GM18526 (cell line): ENCODE results near the gene MCU.

Experiments
- POLR2A ChIP-seq: IDR thresholded peaks from 3 replicates; pipeline ENCODE4 v1.6.1; 2011; ENCODE audit not compliant: insufficient read length; ENCODE audit errors: extremely low read depth

Gene MCU

DNA sequence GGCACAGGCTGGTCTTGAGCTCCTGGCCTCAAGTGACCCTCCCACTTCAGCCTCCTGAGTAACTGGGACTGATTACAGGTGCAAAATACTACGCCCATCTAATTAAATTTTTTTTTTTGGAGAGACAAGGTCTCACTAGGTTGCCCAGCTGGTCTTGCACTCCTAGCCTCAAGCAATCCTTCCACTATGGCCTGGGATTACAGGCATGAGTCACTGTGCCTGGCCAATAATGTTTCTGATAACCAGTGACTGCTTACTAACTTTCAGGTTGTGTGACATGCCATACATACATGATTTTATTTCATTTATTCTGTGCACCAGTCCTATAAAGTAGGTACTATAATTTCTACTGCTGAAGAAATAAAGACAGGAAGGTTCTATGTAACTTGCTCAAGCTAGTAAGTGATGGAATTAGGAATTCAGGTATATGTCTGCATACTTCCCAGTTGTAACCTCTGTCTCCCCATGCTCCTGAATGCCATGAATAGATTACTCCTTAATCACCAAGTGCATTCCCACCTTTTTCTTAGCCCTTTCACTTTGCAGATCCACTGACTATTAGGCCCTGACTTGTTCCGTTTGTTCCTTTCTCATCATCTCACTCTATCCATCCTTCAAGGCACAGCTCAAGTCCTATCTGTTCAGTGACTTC, 28.1 kb downstream of the MCU start:
- TF ChIP-seq POLR2A, result no peak

DNA sequence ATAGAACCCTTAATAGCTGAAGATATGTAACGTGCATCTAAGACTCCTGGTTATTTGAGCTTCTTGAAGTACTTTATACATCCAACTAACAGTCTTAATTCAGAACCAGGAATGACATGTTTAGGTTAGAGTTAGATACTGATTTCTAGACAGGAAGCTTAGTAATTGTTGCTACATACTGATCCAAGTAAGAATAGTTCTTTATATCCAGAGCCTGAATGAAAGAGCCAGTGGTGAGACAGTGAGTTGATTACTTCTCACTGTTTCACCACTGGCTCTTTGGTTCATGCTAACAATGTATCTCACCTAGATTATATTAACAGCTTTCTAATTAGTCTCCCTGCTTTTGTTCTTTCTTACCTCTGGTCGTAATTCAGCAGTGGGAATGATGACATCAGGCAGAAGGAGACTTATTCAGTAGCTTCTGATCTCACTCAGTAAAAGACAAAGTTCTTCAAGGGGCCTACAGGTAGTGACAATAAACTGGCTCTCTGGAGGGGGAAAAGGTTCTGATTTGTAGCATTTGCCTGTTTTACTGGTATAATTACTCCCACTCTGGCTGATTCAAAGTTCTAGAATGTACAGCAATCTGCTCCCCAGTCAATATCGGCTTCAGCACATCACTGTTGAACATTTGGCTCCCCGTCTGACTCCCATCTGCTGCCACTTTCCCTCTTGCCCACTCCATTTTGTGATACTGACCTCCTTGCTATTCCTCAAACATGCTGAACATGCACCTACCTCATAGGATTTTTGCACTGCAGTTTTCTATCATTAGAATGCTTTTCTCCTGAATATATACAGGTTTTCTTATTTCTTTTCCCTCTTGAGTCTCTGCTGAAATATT, 29.1 kb downstream of the MCU start:
- no peak for TF ChIP-seq POLR2A

DNA sequence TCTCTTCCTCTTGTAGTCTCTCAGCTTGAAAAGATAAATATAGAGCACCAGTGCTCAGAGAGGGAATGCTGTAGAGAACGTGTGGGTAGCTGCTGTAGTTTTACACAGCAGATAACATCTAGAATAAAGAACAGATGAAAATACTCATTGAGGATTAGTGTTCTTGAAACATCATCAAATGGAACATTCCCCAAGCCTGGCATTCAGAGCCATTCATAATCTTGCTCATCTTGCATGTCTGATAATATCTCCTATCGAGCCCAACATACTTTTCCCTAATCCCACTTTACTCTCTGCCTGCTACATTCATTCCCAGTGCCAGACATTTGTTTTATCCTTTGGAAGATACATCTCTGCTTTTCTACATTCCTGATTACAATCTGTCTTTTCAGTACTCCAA, 35.2 kb downstream of the MCU start:
- no peak for TF ChIP-seq POLR2A

DNA sequence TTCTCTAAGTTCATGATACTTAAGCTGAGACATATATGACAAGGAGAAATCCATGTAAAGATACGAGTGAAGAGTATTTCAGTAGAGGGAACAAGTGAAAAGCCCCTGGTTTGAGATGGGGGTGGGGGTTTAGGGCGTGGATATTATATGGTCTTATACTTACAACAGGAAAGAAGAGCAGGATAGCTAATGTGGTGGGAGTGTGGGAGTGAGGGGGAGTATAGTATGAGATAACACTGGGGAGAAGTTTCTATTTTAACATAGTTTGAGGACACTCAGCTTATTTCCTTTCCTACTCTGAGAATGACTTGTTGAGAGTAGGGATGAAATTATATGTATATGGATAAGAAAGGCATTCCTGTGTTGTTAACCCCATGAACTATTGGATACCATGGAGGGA, 36.5 kb downstream of the MCU start:
- TF ChIP-seq POLR2A, result no peak

DNA sequence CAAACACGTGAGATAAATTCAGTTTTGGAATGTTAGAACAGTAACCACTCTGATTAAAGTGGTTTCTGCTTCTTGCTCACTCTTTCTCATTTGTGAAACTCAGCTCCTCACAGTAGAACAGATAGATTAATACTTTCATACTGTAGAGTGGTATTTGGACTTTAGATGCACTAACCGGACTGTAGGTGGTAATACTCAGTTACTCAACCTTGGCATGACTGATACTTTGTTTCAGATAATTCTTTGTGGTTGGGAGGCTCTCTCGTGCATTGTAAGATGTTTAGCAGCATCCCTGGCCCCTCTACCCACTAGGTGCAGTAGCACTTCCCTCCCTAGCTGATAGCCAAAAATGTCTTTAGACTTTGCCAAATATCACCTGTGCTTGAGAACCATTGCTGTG, 37.6 kb downstream of the MCU start:
- no peak for TF ChIP-seq POLR2A

DNA sequence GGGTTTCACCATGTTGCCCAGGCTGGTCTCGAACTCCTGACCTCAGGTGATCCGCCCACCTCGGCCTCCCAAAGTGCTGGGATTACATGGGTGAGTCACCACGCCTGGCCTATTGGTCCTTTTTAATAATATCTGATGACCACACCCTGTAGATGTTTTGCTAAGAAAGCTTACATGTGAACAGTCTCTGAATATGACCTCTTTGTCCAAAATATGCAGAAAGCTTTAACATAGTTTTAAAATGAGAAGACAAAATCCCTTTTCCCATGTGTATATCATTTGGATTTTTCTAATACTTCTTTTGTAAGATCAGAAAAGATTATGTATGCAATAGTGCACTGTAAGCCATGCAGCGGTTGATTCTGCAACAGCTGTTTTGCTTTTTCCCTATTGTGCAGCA, 38.5 kb downstream of the MCU start:
- no peak for TF ChIP-seq POLR2A

DNA sequence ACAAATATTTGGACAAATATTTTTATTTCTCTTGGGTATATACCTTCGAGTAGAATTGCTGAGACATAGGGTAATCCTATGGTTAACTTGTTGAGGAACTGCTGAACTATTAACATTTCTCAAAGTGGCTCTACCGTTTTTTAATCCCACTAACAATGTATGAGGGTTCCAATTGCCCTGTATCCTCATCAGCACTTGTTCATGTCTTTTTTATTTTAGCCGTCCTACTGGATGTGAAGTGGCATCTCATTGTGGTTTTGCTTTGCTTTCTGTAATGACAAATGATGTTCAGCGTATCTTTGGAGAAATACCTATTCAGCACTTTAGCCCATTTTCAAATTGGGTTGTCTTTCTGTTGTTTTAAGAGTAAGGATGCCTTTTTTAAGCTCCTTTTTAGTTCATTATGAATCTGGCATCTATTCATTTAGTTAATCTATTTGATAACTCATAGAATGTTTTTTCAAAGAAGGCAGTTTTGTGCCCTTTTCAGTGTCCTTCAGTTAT, 40.0 kb downstream of the MCU start:
- TF ChIP-seq POLR2A, result no peak

DNA sequence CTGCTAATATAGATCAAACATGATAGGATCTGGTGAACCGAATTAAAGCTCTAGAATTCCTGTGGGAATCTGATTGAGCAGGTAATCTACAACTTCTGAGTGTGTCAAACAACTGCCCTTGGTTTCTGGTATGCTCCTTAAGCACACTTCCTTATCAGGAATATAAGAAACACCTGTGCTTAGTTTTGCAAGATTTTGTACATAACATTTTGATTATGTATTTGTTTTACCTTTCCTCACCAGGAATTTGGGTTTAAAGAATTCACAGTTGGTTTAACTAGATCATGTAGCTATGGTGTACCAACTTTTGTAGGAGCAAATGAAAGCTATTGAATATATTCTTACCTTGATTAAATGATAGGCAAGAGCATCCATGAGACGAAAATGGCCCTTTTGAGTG, 40.6 kb downstream of the MCU start:
- no peak for TF ChIP-seq POLR2A

DNA sequence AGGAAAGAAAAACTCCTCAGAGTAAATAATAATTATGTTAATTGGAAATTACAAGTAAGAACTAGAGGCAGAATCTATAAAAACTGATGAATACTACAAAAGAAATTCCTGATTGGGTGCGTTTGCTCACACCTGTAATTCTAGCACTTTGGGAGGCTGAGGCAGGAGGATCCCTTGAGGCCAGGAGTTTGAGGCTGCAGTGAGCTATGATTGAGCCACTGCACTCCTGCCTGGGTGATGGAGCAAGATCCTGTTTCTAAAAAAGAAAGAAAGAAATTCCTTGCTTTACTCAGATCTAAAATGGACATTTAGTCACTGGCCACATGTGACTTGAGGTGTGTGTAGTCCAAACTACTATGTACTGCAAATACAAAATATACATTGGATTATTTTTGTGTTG, 42.0 kb downstream of the MCU start:
- TF ChIP-seq POLR2A, result no peak

DNA sequence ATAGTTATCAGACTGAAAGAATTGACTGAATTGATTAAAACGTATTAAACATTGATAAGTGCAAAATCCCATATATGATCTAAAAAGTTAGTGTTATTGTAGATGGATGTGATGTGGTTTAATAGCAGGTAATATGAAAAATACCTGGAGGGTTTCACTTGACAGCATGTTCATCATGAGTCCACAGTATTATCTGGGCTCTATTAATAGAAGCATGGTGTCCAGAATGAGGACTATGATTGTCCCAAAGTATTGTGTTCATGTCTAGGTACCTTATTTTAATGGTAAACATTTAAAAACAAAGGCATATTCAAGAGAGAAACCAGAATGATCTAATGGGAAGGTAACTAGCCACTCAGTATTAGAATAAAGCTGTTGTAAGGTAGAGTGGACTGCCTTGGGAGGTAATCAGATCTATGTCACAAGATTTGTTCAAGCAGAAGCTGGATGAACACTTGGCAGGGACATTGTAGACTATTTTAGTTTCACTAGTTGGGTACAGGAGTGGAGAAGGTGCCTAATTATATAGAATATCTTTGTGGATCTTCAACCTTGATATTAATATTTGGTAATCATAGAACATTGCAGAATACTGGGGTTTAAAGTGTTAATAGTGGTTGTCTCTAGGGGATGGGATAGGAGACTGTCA, 43.5 kb downstream of the MCU start:
- no peak for TF ChIP-seq POLR2A

DNA sequence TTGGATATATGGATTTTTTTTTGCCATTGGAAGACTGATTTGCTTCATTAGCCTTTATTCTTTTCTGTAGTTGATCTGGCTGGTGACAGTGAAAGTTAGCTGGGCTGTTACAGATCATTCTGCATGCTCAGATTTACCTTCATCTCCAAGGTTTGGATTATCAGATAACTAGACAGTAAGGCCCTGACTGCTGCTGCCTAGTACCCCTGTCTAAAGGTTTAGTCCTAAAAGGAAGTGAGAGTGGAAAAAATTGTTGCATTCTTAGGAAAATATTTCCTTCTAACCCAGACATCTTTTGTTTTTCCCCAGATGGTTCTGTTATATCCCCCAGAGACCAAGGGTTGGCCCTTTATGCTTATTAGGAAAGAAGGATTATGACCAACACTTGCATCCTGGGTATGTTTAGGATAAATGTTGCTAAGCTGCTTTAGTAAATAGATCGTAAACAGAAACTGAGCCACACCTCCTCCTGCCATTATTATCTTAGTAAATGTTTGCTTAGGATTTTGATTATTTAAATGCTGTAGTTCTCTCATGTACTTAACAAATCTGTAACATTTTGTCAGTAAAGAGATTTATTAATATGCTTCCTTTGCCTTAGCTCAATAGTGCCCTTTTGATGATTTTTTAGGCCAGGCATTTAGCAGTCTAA, 44.4 kb downstream of the MCU start:
- no peak for TF ChIP-seq POLR2A

DNA sequence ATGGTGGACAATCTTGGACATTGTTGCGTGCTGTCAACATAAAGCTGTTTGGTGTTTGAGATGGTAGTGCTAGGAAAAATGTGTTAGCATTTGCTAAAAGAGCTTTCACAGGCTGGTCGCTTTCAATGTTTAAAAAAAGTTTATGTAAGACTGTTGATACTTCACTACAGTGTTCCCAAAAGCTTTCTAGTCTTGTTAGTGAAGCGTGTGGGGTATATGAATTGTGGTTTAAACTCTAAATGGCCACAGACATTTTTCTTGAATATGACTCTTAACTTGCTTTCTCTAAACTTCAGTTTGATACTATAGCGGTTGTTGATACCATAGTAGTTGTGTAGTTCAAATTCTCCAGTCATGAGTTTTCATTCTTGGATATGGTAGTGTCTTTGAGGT, 44.9 kb downstream of the MCU start:
- TF ChIP-seq POLR2A, result no peak

DNA sequence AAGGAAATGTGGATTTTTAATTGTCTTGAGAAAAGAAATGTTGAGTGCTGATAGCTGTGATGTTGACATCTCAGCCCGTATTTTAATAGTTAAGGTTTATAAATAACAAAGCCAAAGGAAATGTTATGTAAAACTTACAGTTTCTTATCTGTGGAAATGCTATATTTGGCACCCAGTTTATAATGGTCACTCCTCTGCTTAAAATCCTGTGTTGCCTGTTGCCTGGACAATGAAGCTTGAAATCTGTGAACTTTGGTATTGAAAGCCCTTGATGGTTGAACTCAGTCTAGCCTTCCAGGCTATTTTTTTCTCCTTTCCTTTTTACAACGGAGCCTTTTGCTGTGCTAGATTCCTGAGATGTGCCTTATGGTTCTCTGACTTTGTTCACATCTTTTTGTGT, 46.5 kb downstream of the MCU start:
- no peak for TF ChIP-seq POLR2A

DNA sequence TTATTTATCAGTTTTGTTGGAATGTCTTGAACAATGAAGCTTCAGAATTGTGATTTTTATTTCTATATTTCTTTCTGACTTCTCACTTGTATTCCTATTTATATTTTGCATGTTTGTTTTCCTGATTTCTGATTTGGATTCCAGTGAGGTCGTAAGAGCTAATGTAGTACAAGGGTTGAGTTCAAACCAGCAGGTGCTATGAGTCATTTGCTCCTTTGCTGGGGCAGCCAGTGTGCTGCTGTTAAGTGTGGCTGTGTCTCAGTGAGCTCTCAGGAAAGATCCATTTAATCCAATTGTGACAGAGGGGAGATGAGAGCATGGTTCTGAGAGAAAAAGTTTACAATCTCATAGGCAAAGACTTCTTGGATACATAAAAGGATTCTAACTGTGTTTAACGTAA, 48.6 kb downstream of the MCU start:
- no peak for TF ChIP-seq POLR2A

DNA sequence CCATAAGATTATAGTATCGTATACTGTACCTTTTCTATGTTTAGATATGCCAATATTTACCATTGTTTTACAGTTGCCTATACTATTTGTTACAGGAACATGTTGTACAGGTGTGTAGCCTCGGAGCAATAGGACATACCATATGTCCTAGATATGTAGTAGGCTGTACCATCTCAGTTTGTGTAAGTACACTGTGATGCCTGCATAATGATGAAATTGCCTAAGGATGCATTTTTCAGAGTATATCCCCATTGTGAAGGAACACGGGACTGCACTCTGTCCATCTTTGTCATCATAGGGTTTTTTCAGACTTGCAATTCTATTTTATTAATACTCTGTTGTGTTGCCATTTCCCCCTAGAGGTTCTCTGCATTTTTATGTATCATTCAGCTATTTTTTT, 50.1 kb downstream of the MCU start:
- no peak for TF ChIP-seq POLR2A

DNA sequence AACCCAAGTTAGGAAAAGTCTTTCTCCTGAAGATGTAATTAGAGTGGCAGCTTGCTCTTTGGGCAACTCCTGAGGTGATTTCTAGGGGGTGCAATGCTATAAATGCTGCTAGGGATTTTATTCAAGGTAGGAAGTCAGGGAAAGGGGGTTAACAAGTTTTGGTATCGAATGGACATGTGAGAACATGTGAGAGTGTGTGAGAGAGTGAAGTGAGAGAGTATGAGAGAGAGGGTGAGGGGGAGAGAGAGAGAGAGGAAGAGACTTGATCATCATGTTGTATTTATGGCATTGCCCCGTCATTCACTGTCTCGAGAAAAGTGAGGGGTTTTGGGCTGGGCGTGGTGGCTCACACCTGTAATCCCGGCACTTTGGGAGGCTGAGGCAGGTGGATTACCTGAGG, 50.9 kb downstream of the MCU start:
- TF ChIP-seq POLR2A, result no peak

DNA sequence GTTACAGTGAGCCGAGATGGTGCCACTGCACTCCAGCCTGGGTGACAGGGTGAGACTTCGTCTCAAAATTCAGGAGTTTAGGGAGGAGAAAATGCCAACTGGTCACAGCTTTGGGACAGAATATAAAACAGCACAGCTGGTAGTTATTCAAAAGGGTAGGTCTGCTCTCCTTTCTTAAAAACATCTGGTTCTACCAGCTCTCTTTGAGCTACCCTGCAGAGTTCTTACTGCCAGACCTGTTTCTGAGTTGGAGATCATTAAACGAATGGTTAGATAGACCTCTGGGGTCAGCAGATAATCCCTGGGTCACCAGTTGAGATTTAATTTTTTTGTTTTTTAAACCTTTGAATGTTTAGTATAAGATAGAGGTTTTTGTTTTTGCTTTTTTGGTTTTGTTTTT, 52.6 kb downstream of the MCU start:
- TF ChIP-seq POLR2A, result no peak
